SH-SY5Y (cell line): ENCODE measurements around the gene CTXN2.

Experiments
- GATA2 ChIP-seq: IDR thresholded peaks from 2 replicates; pipeline ENCODE4 v1.6.1; 2011; ENCODE audit warnings: mild to moderate bottlenecking, low read depth, low read length
- GATA3 ChIP-seq: IDR thresholded peaks from 2 replicates; pipeline ENCODE4 v1.6.1; 2011; ENCODE audit warnings: low read depth, mild to moderate bottlenecking, low read length, moderate library complexity

DNA sequence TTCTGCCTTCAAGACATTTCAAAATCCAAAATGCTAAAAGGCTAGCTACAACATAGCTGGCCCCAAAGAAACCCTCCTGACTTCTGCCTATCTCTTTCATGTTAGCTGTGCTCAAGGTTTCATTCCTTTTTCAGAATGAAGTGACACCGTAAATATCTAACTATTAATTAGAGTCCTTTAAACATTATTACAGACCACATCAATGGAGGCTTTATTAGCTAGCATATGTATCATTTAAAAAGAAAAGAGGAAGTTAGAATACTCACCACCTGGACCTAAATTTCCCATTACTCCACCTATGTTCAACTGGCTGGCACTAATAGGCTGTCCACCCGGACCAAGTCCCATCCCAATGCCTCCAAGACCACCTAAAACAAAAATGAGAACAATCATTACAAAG is 37.9 kb upstream of the CTXN2 start:
- no peak for TF ChIP-seq GATA2
- TF ChIP-seq GATA3: no peak
